PC-3 (cell line): ENCODE measurements around the gene TMEM138. TPM values are rescaled to one million over a fixed set of nuclear protein-coding genes. Genes with fewer than 3 reads are reported as not detected.

Experiments used
- ATAC-seq: fragments of 200-7000 bp; cut with Tn5 transposase; 2 replicates; pipeline ENCODE4 v1.9.1; 2020; ENCODE audit warnings: mild to moderate bottlenecking, moderate library complexity
- BruUV-seq: library from RNA; stranded (reverse); fragments of 400-500 nt; replicated peaks from 2 replicates; lab custom pipeline; 2021; lab: Mats Ljungman, UMichigan
- CTCF ChIA-PET: fragments of 300-600 bp; sonication (Branson Sonifier 250); formaldehyde crosslinking; loops from one replicate; lab custom pipeline; 2022; ENCODE audit warnings: antibody characterized with exemption; lab: Charles Lee
- POLR2A ChIA-PET: fragments of 300-600 bp; sonication (Branson Sonifier 250); formaldehyde crosslinking; loops from one replicate; lab custom pipeline; 2022; ENCODE audit warnings: antibody characterized with exemption; ENCODE audit not compliant: unreplicated experiment; lab: Charles Lee
- DNase-seq: peaks from one replicate; pipeline ENCODE4 v3.0.0-alpha.2; 2015
- H2AFZ ChIP-seq: fragments of 300-600 bp; sonication (generic); 2 replicates; pipeline ENCODE4 v1.6.0; 2016; ENCODE audit warnings: antibody characterized with exemption, low read length
- H3F3A ChIP-seq: fragments of 300-600 bp; sonication (generic); one replicate; pipeline ENCODE4 v1.6.0; 2017; ENCODE audit warnings: antibody characterized with exemption, low read length, control low read depth, mild to moderate bottlenecking; ENCODE audit not compliant: unreplicated experiment
- H3K27ac ChIP-seq: fragments of 300-600 bp; sonication (generic); 2 replicates; pipeline ENCODE4 v1.5.1; 2016; ENCODE audit warnings: mild to moderate bottlenecking, low read length
- H3K27me3 ChIP-seq: fragments of 300-600 bp; sonication (generic); 2 replicates; pipeline ENCODE4 v1.6.1; 2016; ENCODE audit warnings: low read length, mixed read lengths
- H3K36me3 ChIP-seq: fragments of 300-600 bp; sonication (generic); 2 replicates; pipeline ENCODE4 v1.6.1; 2016; ENCODE audit warnings: low read depth, mixed run types, low read length, mixed read lengths
- H3K4me1 ChIP-seq: fragments of 300-600 bp; sonication (generic); 2 replicates; pipeline ENCODE4 v1.5.1; 2016; ENCODE audit warnings: low read length; ENCODE audit not compliant: insufficient read depth
- H3K4me2 ChIP-seq: fragments of 300-600 bp; sonication (generic); 2 replicates; pipeline ENCODE4 v1.6.0; 2016; ENCODE audit warnings: low read length
- H3K4me3 ChIP-seq: fragments of 300-600 bp; sonication (generic); 2 replicates; pipeline ENCODE4 v1.5.1; 2016; ENCODE audit warnings: mild to moderate bottlenecking, low read length, mixed read lengths
- H3K79me2 ChIP-seq: fragments of 300-600 bp; sonication (generic); 2 replicates; pipeline ENCODE4 v1.6.1; 2017; ENCODE audit warnings: low read length, mixed read lengths
- H3K9ac ChIP-seq: fragments of 300-600 bp; sonication (generic); 2 replicates; pipeline ENCODE4 v1.6.0; 2016; ENCODE audit warnings: mild to moderate bottlenecking, low read length
- H3K9me2 ChIP-seq: fragments of 300-600 bp; sonication (generic); replicated peaks from 2 replicates; pipeline ENCODE4 v1.6.1; 2016; ENCODE audit warnings: mixed run types, low read length, mixed read lengths
- H3K9me3 ChIP-seq: fragments of 300-600 bp; sonication (generic); 2 replicates; pipeline ENCODE4 v1.6.1; 2016; ENCODE audit warnings: low read length, mixed read lengths
- H4K20me1 ChIP-seq: fragments of 300-600 bp; sonication (generic); 2 replicates; pipeline ENCODE4 v1.6.1; 2016; ENCODE audit warnings: low read length, mixed read lengths
- EZH2 ChIP-seq: fragments of 300-600 bp; sonication (generic); IDR thresholded peaks from one replicate; pipeline ENCODE4 v1.6.1; 2017; ENCODE audit warnings: antibody characterized with exemption, mild to moderate bottlenecking, low read length; ENCODE audit not compliant: unreplicated experiment
- EZH2phosphoT487 ChIP-seq: fragments of 300-600 bp; sonication (generic); IDR thresholded peaks from 2 replicates; pipeline ENCODE4 v1.6.1; 2018; ENCODE audit warnings: mild to moderate bottlenecking, antibody characterized with exemption, low read length, borderline replicate concordance
- intact Hi-C: fragments of 100-400 bp; cut with micrococcal nuclease; formaldehyde crosslinking; loops from 2 replicates; pipeline ENCODE4 v1.9.0; 2023
- total RNA-seq: library from RNA; depleted of rRNA; stranded (reverse); fragments of >200 nt; gene quantifications from 2 replicates; pipeline ENCODE4 v1.2.3, GENCODE V29; 2014
- TF ChIP-seq, protein P1 (sequence below): fragments of 300-600 bp; sonication (generic); conservative IDR thresholded peaks from 2 replicates; pipeline ENCODE4 v1.5.1; 2017; ENCODE audit warnings: antibody characterized with exemption, low read depth, mild to moderate bottlenecking, low read length

The TMEM138 gene
- total RNA-seq, 1 experiment from 2014 or later: 40.7 TPM

GRCh38 chr11:61370349-61371005 lies 8.3 kb downstream of the TMEM138 start:
- H3K79me2 ChIP-seq: no peaks in the 10 kb centered on the region
- no peaks in the 10 kb centered on the region for H3K27me3 ChIP-seq
- H3K4me2 ChIP-seq: no peak overlapping the region
- no TSS peak for BruUV-seq
- H4K20me1 ChIP-seq: no peaks in the 10 kb centered on the region
- TF ChIP-seq EZH2: no peak
- TF ChIP-seq, protein P1, sequence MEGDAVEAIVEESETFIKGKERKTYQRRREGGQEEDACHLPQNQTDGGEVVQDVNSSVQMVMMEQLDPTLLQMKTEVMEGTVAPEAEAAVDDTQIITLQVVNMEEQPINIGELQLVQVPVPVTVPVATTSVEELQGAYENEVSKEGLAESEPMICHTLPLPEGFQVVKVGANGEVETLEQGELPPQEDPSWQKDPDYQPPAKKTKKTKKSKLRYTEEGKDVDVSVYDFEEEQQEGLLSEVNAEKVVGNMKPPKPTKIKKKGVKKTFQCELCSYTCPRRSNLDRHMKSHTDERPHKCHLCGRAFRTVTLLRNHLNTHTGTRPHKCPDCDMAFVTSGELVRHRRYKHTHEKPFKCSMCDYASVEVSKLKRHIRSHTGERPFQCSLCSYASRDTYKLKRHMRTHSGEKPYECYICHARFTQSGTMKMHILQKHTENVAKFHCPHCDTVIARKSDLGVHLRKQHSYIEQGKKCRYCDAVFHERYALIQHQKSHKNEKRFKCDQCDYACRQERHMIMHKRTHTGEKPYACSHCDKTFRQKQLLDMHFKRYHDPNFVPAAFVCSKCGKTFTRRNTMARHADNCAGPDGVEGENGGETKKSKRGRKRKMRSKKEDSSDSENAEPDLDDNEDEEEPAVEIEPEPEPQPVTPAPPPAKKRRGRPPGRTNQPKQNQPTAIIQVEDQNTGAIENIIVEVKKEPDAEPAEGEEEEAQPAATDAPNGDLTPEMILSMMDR: no peak
- no peak for TF ChIP-seq EZH2phosphoT487
- no peak for DNase-seq
- H2AFZ ChIP-seq: no peak overlapping the region
- H3K9ac ChIP-seq: no peak overlapping the region
- ChIA-PET POLR2A (no interaction called here), CTCF (no interaction called here)
- H3K9me3 ChIP-seq: peaks cover 16% of the 10 kb centered on the region
- peaks cover 67% of the 10 kb centered on the region for H3K36me3 ChIP-seq
- no peaks in the 10 kb centered on the region for H3K9me2 ChIP-seq
- no peaks in the 10 kb centered on the region for H3K4me1 ChIP-seq
- ATAC-seq: no peak; the same call in 1 of the 2 replicates
- no peaks in the 10 kb centered on the region for H3F3A ChIP-seq
- intact Hi-C loops: no loop called here
- no peak overlapping the region for H3K4me3 ChIP-seq
- no peak overlapping the region for H3K27ac ChIP-seq

- CTCF ChIA-PET: no interaction called here
- Histone ChIP-seq H2AFZ (no peak overlapping the region), H3K79me2 (no peaks in the 10 kb centered on the region), H3F3A (no peaks in the 10 kb centered on the region), H3K9me3 (peaks cover 16% of the 10 kb centered on the region), H3K4me1 (no peaks in the 10 kb centered on the region), H4K20me1 (no peaks in the 10 kb centered on the region), H3K9ac (no peak overlapping the region), H3K4me2 (no peak overlapping the region), H3K27ac (no peak overlapping the region), H3K27me3 (no peaks in the 10 kb centered on the region), H3K36me3 (peaks cover 45% of the 10 kb centered on the region), H3K9me2 (no peaks in the 10 kb centered on the region), H3K4me3 (no peak overlapping the region)
- POLR2A ChIA-PET: no interaction called here
- intact Hi-C loops: no loop called here
- DNase-seq (no peak), ATAC-seq (no peak)
- BruUV-seq: no TSS peak
- TF ChIP-seq EZH2phosphoT487 (no peak), EZH2 (no peak)
- TF ChIP-seq, protein P1: no peak
These were observed 10.7 kb downstream of the TMEM138 start for GRCh38 chr11:61372659-61373420.

GRCh38 chr11:61375761-61376108 lies 13.6 kb downstream of the TMEM138 start:
- H4K20me1 ChIP-seq: no peaks in the 10 kb centered on the region
- DNase-seq (no peak), ATAC-seq (no peak; the same call in 1 of the 2 replicates)
- peaks cover 16% of the 10 kb centered on the region for H3K9me3 ChIP-seq
- POLR2A ChIA-PET: no interaction called here
- no peaks in the 10 kb centered on the region for H3K9me2 ChIP-seq
- TF ChIP-seq, protein P1: no peak
- TF ChIP-seq EZH2: no peak
- no peak overlapping the region for H3K27ac ChIP-seq
- intact Hi-C loops: no loop called here
- no peak overlapping the region for H3K4me3 ChIP-seq
- no peak overlapping the region for H3K4me2 ChIP-seq
- H3K36me3 ChIP-seq: peaks cover 19% of the 10 kb centered on the region
- no peak overlapping the region for H3K9ac ChIP-seq
- no peaks in the 10 kb centered on the region for H3K27me3 ChIP-seq
- CTCF ChIA-PET: no interaction called here
- no TSS peak for BruUV-seq
- peaks cover 13% of the 10 kb centered on the region for H3K4me1 ChIP-seq
- no peaks in the 10 kb centered on the region for H3K79me2 ChIP-seq
- no peaks in the 10 kb centered on the region for H3F3A ChIP-seq
- H2AFZ ChIP-seq: no peak overlapping the region
